ENCODE data around the gene ATG7.
"Not testable (repeated sequence)": the region's sequence is repeated elsewhere in the genome, so short reads cannot be mapped to it uniquely, and the experiment has no call there.

Gene ATG7

GRCh38 chr3:11304175-11304574 lies 32.0 kb downstream of the ATG7 start:
- no peak for DNase-seq

- no peak for DNase-seq
Measured at GRCh38 chr3:11305509-11305908, 33.3 kb downstream of the ATG7 start.

GRCh38 chr3:11306817-11307589 lies 34.8 kb downstream of the ATG7 start:
- peak; percentile 37 for DNase-seq

GRCh38 chr3:11307830-11308432 lies 35.7 kb downstream of the ATG7 start:
- DNase-seq: no peak

GRCh38 chr3:11310258-11310657 lies 38.1 kb downstream of the ATG7 start:
- DNase-seq: no peak

GRCh38 chr3:11312166-11312565 lies 40.0 kb downstream of the ATG7 start:
- DNase-seq: no peak

GRCh38 chr3:11317300-11317699 lies 45.1 kb downstream of the ATG7 start:
- no peak for DNase-seq

- no peak for DNase-seq
Measured at GRCh38 chr3:11322931-11323330, 50.7 kb downstream of the ATG7 start.

GRCh38 chr3:11323813-11324212 lies 51.6 kb downstream of the ATG7 start:
- no peak for DNase-seq

GRCh38 chr3:11327619-11328018 lies 55.4 kb downstream of the ATG7 start:
- DNase-seq: no peak

- DNase-seq: no peak
Measured at GRCh38 chr3:11328196-11328945, 56.2 kb downstream of the ATG7 start.

- DNase-seq: no peak
Measured at GRCh38 chr3:11329777-11330176, 57.6 kb downstream of the ATG7 start.

- no peak for DNase-seq
Measured at GRCh38 chr3:11331101-11331500, 58.9 kb downstream of the ATG7 start.

GRCh38 chr3:11335056-11335608 lies 62.9 kb downstream of the ATG7 start:
- peak; percentile 33 for DNase-seq

- DNase-seq: no peak
Measured at GRCh38 chr3:11339541-11339940, 67.3 kb downstream of the ATG7 start.

GRCh38 chr3:11346416-11346815 lies 74.2 kb downstream of the ATG7 start:
- DNase-seq: no peak

- not testable (repeated sequence) for DNase-seq
Measured at GRCh38 chr3:11348877-11349276, 76.7 kb downstream of the ATG7 start.

- DNase-seq: no peak
Measured at GRCh38 chr3:11349446-11349845, 77.2 kb downstream of the ATG7 start.

GRCh38 chr3:11350374-11350773 lies 78.2 kb downstream of the ATG7 start:
- DNase-seq: no peak

- no peak for DNase-seq
Measured at GRCh38 chr3:11351451-11351850, 79.3 kb downstream of the ATG7 start.

- DNase-seq: no peak
Measured at GRCh38 chr3:11356269-11356668, 84.1 kb downstream of the ATG7 start.

GRCh38 chr3:11362600-11362999 lies 90.4 kb downstream of the ATG7 start:
- no peak for DNase-seq

GRCh38 chr3:11363715-11364114 lies 91.5 kb downstream of the ATG7 start:
- DNase-seq: no peak

GRCh38 chr3:11364181-11364580 lies 92.0 kb downstream of the ATG7 start:
- no peak for DNase-seq
